ENCODE measurements around the gene CDH22.

CDH22 gene

GRCh38 chr20:46133886-46134654, 174.2 kb downstream of the CDH22 start:
- Histone ChIP-seq H3K9me3 (ENCODE audit: control insufficient read depth, insufficient read depth, low read length) (no peaks in the 10 kb centered on the region), H3K4me1 (ENCODE audit: control insufficient read depth, insufficient read depth, low read length) (peaks cover 18% of the 10 kb centered on the region), H3K9ac (ENCODE audit: low read depth, low read length) (no peak overlapping the region), H3K27me3 (ENCODE audit: control insufficient read depth, insufficient read depth, low read length) (peaks cover 16% of the 10 kb centered on the region), H3K4me3 (ENCODE audit: low read depth, low read length) (no peak overlapping the region), H3K27ac (ENCODE audit: low read depth, low read length) (no peak overlapping the region), H3K36me3 (ENCODE audit: control insufficient read depth, insufficient read depth, low read length) (no peaks in the 10 kb centered on the region)

GRCh38 chr20:46132705-46133120, 175.6 kb downstream of the CDH22 start:
- Histone ChIP-seq H3K4me3 (ENCODE audit: low read depth, low read length) (no peak overlapping the region), H3K36me3 (ENCODE audit: control insufficient read depth, insufficient read depth, low read length) (no peaks in the 10 kb centered on the region), H3K27ac (ENCODE audit: low read depth, low read length) (no peak overlapping the region), H3K9ac (ENCODE audit: low read depth, low read length) (no peak overlapping the region), H3K9me3 (ENCODE audit: control insufficient read depth, insufficient read depth, low read length) (no peaks in the 10 kb centered on the region), H3K27me3 (ENCODE audit: control insufficient read depth, insufficient read depth, low read length) (peaks cover 16% of the 10 kb centered on the region), H3K4me1 (ENCODE audit: control insufficient read depth, insufficient read depth, low read length) (peaks cover 18% of the 10 kb centered on the region)

GRCh38 chr20:46131396-46131795, 176.9 kb downstream of the CDH22 start:
- H3K4me1 ChIP-seq (ENCODE audit: control insufficient read depth, insufficient read depth, low read length) = peaks cover 15% of the 10 kb centered on the region
- no peak overlapping the region for H3K4me3 ChIP-seq (ENCODE audit: low read depth, low read length)
- H3K9ac ChIP-seq (ENCODE audit: low read depth, low read length) = no peak overlapping the region
- peaks cover 16% of the 10 kb centered on the region for H3K27me3 ChIP-seq (ENCODE audit: control insufficient read depth, insufficient read depth, low read length)
- no peaks in the 10 kb centered on the region for H3K36me3 ChIP-seq (ENCODE audit: control insufficient read depth, insufficient read depth, low read length)
- no peaks in the 10 kb centered on the region for H3K9me3 ChIP-seq (ENCODE audit: control insufficient read depth, insufficient read depth, low read length)
- H3K27ac ChIP-seq (ENCODE audit: low read depth, low read length) = no peak overlapping the region

- Histone ChIP-seq H3K36me3 (ENCODE audit: control insufficient read depth, insufficient read depth, low read length) (no peaks in the 10 kb centered on the region), H3K9me3 (ENCODE audit: control insufficient read depth, insufficient read depth, low read length) (no peaks in the 10 kb centered on the region), H3K27me3 (ENCODE audit: control insufficient read depth, insufficient read depth, low read length) (peaks cover 16% of the 10 kb centered on the region), H3K9ac (ENCODE audit: low read depth, low read length) (no peak overlapping the region), H3K4me3 (ENCODE audit: low read depth, low read length) (no peak overlapping the region), H3K4me1 (ENCODE audit: control insufficient read depth, insufficient read depth, low read length) (peaks cover 7% of the 10 kb centered on the region; the same call in 1 of the 2 replicates), H3K27ac (ENCODE audit: low read depth, low read length) (no peak overlapping the region)
Measured at GRCh38 chr20:46130534-46130933, 177.8 kb downstream of the CDH22 start.

GRCh38 chr20:46129955-46130481, 178.3 kb downstream of the CDH22 start:
- Histone ChIP-seq H3K27ac (ENCODE audit: low read depth, low read length) (no peak overlapping the region), H3K27me3 (ENCODE audit: control insufficient read depth, insufficient read depth, low read length) (peaks cover 16% of the 10 kb centered on the region), H3K4me3 (ENCODE audit: low read depth, low read length) (no peak overlapping the region), H3K36me3 (ENCODE audit: control insufficient read depth, insufficient read depth, low read length) (no peaks in the 10 kb centered on the region), H3K9ac (ENCODE audit: low read depth, low read length) (no peak overlapping the region), H3K9me3 (ENCODE audit: control insufficient read depth, insufficient read depth, low read length) (no peaks in the 10 kb centered on the region), H3K4me1 (ENCODE audit: control insufficient read depth, insufficient read depth, low read length) (peaks cover 7% of the 10 kb centered on the region; the same call in 1 of the 2 replicates)

GRCh38 chr20:46128310-46129151, 179.8 kb downstream of the CDH22 start:
- H3K4me1 ChIP-seq (ENCODE audit: control insufficient read depth, insufficient read depth, low read length) = peaks cover 7% of the 10 kb centered on the region; the same call in 1 of the 2 replicates
- H3K36me3 ChIP-seq (ENCODE audit: control insufficient read depth, insufficient read depth, low read length) = no peaks in the 10 kb centered on the region; the same call in 1 of the 2 replicates
- H3K27ac ChIP-seq (ENCODE audit: low read depth, low read length) = no peak overlapping the region
- H3K27me3 ChIP-seq (ENCODE audit: control insufficient read depth, insufficient read depth, low read length) = peaks cover 16% of the 10 kb centered on the region
- H3K4me3 ChIP-seq (ENCODE audit: low read depth, low read length) = no peak overlapping the region
- no peaks in the 10 kb centered on the region for H3K9me3 ChIP-seq (ENCODE audit: control insufficient read depth, insufficient read depth, low read length)
- H3K9ac ChIP-seq (ENCODE audit: low read depth, low read length) = no peak overlapping the region

- Histone ChIP-seq H3K4me3 (ENCODE audit: low read depth, low read length) (no peak overlapping the region), H3K9ac (ENCODE audit: low read depth, low read length) (no peak overlapping the region), H3K4me1 (ENCODE audit: control insufficient read depth, insufficient read depth, low read length) (peaks cover 4% of the 10 kb centered on the region; the same call in 1 of the 2 replicates), H3K9me3 (ENCODE audit: control insufficient read depth, insufficient read depth, low read length) (no peaks in the 10 kb centered on the region), H3K27ac (ENCODE audit: low read depth, low read length) (no peak overlapping the region), H3K27me3 (ENCODE audit: control insufficient read depth, insufficient read depth, low read length) (peaks cover 16% of the 10 kb centered on the region), H3K36me3 (ENCODE audit: control insufficient read depth, insufficient read depth, low read length) (peaks cover 4% of the 10 kb centered on the region)
Measured at GRCh38 chr20:46127396-46128010, 180.8 kb downstream of the CDH22 start.

GRCh38 chr20:46126440-46127056, 181.8 kb downstream of the CDH22 start:
- Histone ChIP-seq H3K36me3 (ENCODE audit: control insufficient read depth, insufficient read depth, low read length) (peaks cover 4% of the 10 kb centered on the region), H3K4me3 (ENCODE audit: low read depth, low read length) (no peak overlapping the region), H3K9me3 (ENCODE audit: control insufficient read depth, insufficient read depth, low read length) (no peaks in the 10 kb centered on the region), H3K27ac (ENCODE audit: low read depth, low read length) (no peak overlapping the region), H3K9ac (ENCODE audit: low read depth, low read length) (no peak overlapping the region), H3K4me1 (ENCODE audit: control insufficient read depth, insufficient read depth, low read length) (peaks cover 4% of the 10 kb centered on the region; the same call in 1 of the 2 replicates), H3K27me3 (ENCODE audit: control insufficient read depth, insufficient read depth, low read length) (peaks cover 10% of the 10 kb centered on the region)
